Fibroblast of the aortic adventitia (primary cell): Measurements from ENCODE around the gene C5orf52. TPM values are rescaled to one million over a fixed set of nuclear protein-coding genes. Genes with fewer than 3 reads are reported as not detected.
"Not testable (repeated sequence)": the region's sequence is repeated elsewhere in the genome, so short reads cannot be mapped to it uniquely, and the experiment has no call there.

Source experiments
- DNase-seq: peaks from one replicate; pipeline ENCODE4 v3.0.0-alpha.2; 2010; ENCODE audit warnings: low read depth
- H3K4me3 ChIP-seq: 2 replicates; pipeline ENCODE4 v1.5.1; 2011; ENCODE audit warnings: low read depth, mild to moderate bottlenecking, control low read depth, low read length, moderate library complexity
- total RNA-seq: library from RNA; depleted of rRNA; stranded (reverse); fragments of >200 nt; gene quantifications from 2 replicates; pipeline ENCODE4 v1.2.3, GENCODE V29; 2012; ENCODE audit warnings: low replicate concordance
- TF ChIP-seq, protein P1 (sequence below): IDR thresholded peaks from 2 replicates; pipeline ENCODE4 v1.5.1; 2011; ENCODE audit warnings: mild to moderate bottlenecking, low read length, control low read depth, inconsistent platforms; ENCODE audit not compliant: insufficient read depth

C5orf52 gene
- total RNA-seq, 1 donor, result not detected

GRCh38 chr5:157677931-157678330 is 6.6 kb downstream of the C5orf52 start:
- TF ChIP-seq, protein P1, sequence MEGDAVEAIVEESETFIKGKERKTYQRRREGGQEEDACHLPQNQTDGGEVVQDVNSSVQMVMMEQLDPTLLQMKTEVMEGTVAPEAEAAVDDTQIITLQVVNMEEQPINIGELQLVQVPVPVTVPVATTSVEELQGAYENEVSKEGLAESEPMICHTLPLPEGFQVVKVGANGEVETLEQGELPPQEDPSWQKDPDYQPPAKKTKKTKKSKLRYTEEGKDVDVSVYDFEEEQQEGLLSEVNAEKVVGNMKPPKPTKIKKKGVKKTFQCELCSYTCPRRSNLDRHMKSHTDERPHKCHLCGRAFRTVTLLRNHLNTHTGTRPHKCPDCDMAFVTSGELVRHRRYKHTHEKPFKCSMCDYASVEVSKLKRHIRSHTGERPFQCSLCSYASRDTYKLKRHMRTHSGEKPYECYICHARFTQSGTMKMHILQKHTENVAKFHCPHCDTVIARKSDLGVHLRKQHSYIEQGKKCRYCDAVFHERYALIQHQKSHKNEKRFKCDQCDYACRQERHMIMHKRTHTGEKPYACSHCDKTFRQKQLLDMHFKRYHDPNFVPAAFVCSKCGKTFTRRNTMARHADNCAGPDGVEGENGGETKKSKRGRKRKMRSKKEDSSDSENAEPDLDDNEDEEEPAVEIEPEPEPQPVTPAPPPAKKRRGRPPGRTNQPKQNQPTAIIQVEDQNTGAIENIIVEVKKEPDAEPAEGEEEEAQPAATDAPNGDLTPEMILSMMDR, result no peak
- no peak for DNase-seq
- H3K4me3 ChIP-seq, result no peak overlapping the region

GRCh38 chr5:157679801-157680200 is 8.5 kb downstream of the C5orf52 start:
- TF ChIP-seq, protein P1, result no peak
- no peak for DNase-seq
- no peak overlapping the region for H3K4me3 ChIP-seq

DNA sequence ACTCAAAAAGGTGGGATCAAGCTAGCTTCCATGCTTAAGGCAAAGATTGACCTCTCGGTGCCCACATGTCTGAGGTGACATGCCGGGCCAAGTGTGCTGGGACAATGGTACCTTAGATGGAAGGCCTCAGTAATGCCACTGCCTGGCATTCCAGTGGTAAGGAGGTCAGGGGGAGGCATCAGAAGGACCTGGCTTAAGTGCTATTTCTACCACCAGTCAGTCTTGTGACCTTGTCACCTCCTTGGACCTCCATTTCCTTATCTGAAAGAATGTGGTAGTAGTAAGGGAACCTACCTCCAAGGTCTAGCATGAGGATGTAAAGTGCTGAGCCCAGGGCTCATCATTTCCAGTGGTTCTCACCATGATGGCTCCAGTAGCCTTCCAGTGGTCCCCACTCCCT is 8.9 kb downstream of the C5orf52 start:
- no peak overlapping the region for H3K4me3 ChIP-seq
- TF ChIP-seq, protein P1, result no peak
- no peak for DNase-seq

DNA sequence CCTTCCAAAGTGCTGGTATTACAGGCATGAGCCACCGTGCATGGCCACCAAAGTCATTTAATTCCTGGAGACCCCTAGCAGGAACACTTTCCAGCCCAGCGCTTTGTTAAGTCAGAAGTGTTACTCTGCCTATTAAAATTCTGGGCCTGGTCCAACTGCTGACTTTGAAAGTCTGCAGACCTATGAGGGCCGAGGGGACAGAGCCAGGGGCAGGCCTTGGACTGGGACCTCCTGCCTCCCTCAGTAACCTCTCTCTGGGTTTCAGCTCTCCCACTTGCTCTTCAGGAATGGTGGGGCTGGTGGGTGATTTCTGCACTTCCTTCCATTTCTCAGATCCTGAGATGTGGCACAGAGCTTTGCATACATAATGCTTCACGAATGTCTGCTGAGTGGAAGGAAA is 9.7 kb downstream of the C5orf52 start:
- no peak overlapping the region for H3K4me3 ChIP-seq
- no peak for DNase-seq
- TF ChIP-seq, protein P1, result no peak

GRCh38 chr5:157682257-157682656 is 10.9 kb downstream of the C5orf52 start:
- TF ChIP-seq, protein P1, result no peak
- no peak overlapping the region for H3K4me3 ChIP-seq
- no peak for DNase-seq

GRCh38 chr5:157686276-157687197 is 15.2 kb downstream of the C5orf52 start:
- not testable (repeated sequence) for DNase-seq, H3K4me3 ChIP-seq

DNA sequence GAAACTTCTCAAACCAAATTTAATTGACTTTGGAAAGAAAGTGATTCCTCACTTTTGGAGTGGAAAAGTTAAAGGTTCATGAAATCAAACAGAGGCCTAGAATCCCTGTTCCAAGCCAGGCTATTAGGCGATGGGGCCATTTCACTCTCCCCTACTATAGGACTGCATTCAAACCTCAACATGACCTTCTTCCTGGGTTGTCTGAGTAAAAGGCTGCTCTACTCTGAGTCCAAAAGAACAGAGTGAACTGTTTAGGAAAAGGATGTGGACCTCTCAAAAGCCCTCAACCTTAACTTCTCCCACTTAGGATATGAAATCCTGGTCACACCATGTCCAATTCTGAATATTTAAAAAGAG is 15.8 kb downstream of the C5orf52 start:
- no peak overlapping the region for H3K4me3 ChIP-seq
- TF ChIP-seq, protein P1, result no peak
- no peak for DNase-seq
